ENCODE results near the gene SORL1.

Gene SORL1

GRCh38 chr11:121426476-121427399, 25.4 kb upstream of the SORL1 start:
- DNase-seq (ENCODE audit: low spot score) = no peak

- no peak for DNase-seq (ENCODE audit: low spot score)
These were observed 24.7 kb upstream of the SORL1 start for GRCh38 chr11:121427400-121427744.

GRCh38 chr11:121429556-121429955, 22.6 kb upstream of the SORL1 start:
- no peak for DNase-seq (ENCODE audit: low spot score)

- no peak for DNase-seq (ENCODE audit: low spot score)
These were observed 20.1 kb upstream of the SORL1 start for GRCh38 chr11:121431820-121432526.

GRCh38 chr11:121435132-121435531, 17.0 kb upstream of the SORL1 start:
- DNase-seq (ENCODE audit: low spot score) = no peak

GRCh38 chr11:121435551-121436511, 16.3 kb upstream of the SORL1 start:
- DNase-seq (ENCODE audit: low spot score) = no peak

GRCh38 chr11:121437018-121437685, 15.0 kb upstream of the SORL1 start:
- no peak for DNase-seq (ENCODE audit: low spot score)

- no peak for DNase-seq (ENCODE audit: low spot score)
These were observed 14.4 kb upstream of the SORL1 start for GRCh38 chr11:121437686-121438078.

- no peak for DNase-seq (ENCODE audit: low spot score)
These were observed 12.8 kb upstream of the SORL1 start for GRCh38 chr11:121439337-121439736.

GRCh38 chr11:121439759-121440158, 12.4 kb upstream of the SORL1 start:
- DNase-seq (ENCODE audit: low spot score) = no peak

- no peak for DNase-seq (ENCODE audit: low spot score)
These were observed 10.6 kb upstream of the SORL1 start for GRCh38 chr11:121441521-121441920.

GRCh38 chr11:121443688-121444275, 8.3 kb upstream of the SORL1 start:
- no peak for DNase-seq (ENCODE audit: low spot score)

GRCh38 chr11:121444526-121444925, 7.6 kb upstream of the SORL1 start:
- DNase-seq (ENCODE audit: low spot score) = no peak

- DNase-seq (ENCODE audit: low spot score) = no peak
These were observed 6.9 kb upstream of the SORL1 start for GRCh38 chr11:121445071-121445768.

GRCh38 chr11:121446752-121447156, 5.4 kb upstream of the SORL1 start:
- no peak for DNase-seq (ENCODE audit: low spot score)

GRCh38 chr11:121448011-121448410, 4.1 kb upstream of the SORL1 start:
- DNase-seq (ENCODE audit: low spot score) = no peak

GRCh38 chr11:121448431-121448941, 3.6 kb upstream of the SORL1 start:
- DNase-seq (ENCODE audit: low spot score) = no peak

GRCh38 chr11:121449123-121449522, 3.0 kb upstream of the SORL1 start:
- DNase-seq (ENCODE audit: low spot score) = no peak

- no peak for DNase-seq (ENCODE audit: low spot score)
These were observed 2.5 kb upstream of the SORL1 start for GRCh38 chr11:121449626-121450025.

- DNase-seq (ENCODE audit: low spot score) = no peak
These were observed 1.7 kb upstream of the SORL1 start for GRCh38 chr11:121450401-121450800.

Data from hematopoietic multipotent progenitor cell treated with erythropoietin and hydrocortisone succinate and interleukin-3 and kit ligand, for 15 days (in vitro differentiated cells).